Upper lobe of left lung (tissue), 4 donors: ENCODE data around the gene NKIRAS1.

Experiments used
- CTCF ChIP-seq, 6 experiments: fragments of 450-650 bp in 4 of 6; fragments of 200-600 bp in 2 of 6; sonication (generic) in 2 of 6; IDR thresholded peaks; one replicate each; pipeline ENCODE4 v1.5.1; 2016 to 2019; ENCODE audit warnings: antibody characterized with exemption in 6 of 6
- EP300 ChIP-seq, 4 donors: sonication (generic); formaldehyde crosslinking; IDR thresholded peaks; one replicate each; pipeline ENCODE4 v1.5.1; 2017; ENCODE audit warnings: antibody characterized with exemption in 4 of 4, control low read depth in 2 of 4
- POLR2A ChIP-seq, 4 donors: fragments of 450-650 bp; IDR thresholded peaks; one replicate each; pipeline ENCODE4 v1.5.1; 2016 to 2017; ENCODE audit warnings: antibody characterized with exemption in 4 of 4, mild to moderate bottlenecking in 2 of 4
- POLR2AphosphoS5 ChIP-seq, 2 donors: sonication (generic); formaldehyde crosslinking; IDR thresholded peaks; one replicate each; pipeline ENCODE4 v1.5.1; 2017; ENCODE audit warnings: antibody characterized with exemption in 2 of 2

- TF ChIP-seq POLR2A (IDR thresholded peaks at IDR 0.05) (no peak), CTCF (IDR thresholded peaks at IDR 0.05) (no peak), POLR2AphosphoS5 (IDR thresholded peaks at IDR 0.05) (no peak), EP300 (IDR thresholded peaks at IDR 0.05) (no peak)
These were observed 39.9 kb downstream of the NKIRAS1 start for GRCh38 chr3:23876923-23877322.
